HG02759 (cell line): ENCODE measurements around the gene PTEN.
"Not testable (repeated sequence)": the region's sequence is repeated elsewhere in the genome, so short reads cannot be mapped to it uniquely, and the experiment has no call there.

Experiments used
- ATAC-seq: cut with Tn5 transposase; IDR thresholded peaks from one replicate; pipeline ENCODE4 v1.9.1; 2021; ENCODE audit warnings: mild to moderate bottlenecking, moderate library complexity; ENCODE audit not compliant: unreplicated experiment

PTEN gene

DNA sequence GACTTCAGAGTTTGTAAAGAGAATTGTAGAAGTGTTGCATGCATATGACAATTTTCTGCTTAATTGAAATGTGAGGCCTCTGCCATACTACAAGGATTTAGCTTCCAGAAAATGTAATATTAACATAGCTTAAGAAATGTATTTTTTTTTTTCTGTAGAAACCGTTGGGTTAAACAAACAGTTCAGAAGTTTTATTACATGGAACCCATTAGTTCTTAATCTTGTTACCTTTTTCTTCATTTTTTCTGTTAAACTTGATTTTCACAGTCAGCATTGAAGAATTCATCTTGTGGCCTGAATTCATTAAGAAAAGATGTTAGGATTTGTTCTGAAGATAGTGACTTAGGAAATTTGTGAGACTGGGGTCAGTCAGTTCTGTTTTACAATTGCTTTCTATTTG, 4.9 kb downstream of the PTEN start:
- ATAC-seq: no peak

DNA sequence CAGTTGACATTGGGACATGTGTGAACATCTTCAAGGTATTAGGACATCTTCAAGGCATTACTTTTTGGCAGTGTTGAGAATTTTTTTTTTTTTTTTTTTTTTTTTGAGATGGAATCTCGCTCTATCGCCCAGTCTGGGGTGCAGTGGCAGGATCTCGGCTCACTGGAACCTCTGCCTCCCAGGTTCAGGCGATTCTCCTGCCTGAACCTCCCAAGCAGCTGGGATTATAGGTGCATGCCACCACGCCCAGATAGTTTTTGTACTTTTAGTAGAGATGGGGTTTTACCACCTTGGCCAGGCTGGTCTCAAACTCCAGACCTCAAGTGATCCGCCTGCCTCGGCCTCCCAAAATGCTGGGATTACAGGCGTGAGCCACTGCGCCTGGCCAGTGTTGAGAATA, 5.7 kb downstream of the PTEN start:
- ATAC-seq: not testable (repeated sequence)

DNA sequence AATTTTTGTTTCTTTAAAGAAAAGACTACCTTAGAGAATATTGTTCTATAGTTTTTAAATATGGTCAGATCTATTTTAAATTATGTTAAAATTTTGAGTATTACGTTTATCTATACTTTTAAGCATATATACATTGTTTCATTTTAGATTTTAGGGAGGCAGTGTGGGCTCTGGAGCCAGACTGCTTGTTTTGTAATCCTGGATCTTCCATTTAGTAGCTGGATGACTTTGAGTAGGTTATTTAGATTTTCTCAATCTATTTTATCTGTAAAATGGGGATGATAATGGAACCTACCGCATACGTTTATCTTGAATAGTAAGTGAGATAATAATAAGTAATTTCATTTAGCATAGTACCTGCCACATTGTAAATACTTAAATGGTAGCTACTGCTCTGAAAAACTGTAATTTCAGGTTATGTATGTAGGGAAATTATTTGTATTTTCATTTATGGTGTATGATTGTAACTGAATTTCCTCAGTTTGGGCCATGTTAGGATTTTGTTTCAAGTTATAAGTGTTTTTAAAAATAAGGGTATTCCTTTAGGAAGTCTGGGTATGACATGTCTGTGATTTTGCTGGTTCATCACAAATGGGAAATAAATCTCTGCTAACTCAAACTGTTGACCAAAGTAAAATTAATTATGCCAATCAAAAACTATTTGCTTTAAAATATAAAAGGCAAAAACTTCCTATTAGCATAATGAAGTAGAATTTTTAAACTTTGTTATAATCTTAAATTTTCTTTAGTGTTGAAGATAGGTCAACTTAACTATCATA, 6.5 kb downstream of the PTEN start:
- ATAC-seq: no peak

DNA sequence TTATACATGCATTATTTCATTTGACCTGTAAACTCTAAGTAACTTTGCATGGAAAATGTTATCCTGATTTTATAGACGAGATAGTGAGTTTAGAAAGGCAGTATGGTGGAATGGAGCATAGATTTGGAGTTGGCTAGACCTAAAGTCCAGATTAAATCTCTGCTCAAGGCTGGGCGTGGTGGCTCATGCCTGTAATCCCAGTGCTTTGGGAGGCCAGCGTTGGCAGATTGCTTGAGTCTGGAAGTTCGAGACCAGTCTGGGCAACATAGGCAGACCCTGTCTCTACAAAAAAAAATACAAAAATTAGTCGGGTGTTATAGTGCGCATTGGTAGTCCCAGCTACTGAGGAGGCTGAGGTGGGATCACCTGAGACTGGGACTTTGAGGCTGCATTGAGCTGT, 9.4 kb downstream of the PTEN start:
- no peak for ATAC-seq

DNA sequence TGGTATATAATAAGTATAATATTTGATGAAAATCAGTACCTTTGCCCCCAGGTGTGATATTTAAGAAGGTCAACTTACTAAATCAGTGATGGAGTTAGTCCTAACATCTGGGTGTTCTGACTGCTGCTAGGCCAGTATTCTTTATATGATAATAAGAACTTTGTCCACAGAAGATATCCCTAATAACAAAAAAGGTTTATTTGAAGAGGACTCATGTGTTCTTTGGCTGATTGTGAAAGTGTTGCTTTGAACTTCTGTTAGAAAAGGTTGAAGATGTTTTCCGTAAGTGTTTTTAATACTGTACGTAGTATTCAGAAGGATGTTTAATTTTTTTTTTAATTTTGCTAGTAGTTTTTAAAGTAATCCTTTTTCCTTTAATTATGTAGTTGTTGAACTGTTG, 10.2 kb downstream of the PTEN start:
- ATAC-seq: no peak

DNA sequence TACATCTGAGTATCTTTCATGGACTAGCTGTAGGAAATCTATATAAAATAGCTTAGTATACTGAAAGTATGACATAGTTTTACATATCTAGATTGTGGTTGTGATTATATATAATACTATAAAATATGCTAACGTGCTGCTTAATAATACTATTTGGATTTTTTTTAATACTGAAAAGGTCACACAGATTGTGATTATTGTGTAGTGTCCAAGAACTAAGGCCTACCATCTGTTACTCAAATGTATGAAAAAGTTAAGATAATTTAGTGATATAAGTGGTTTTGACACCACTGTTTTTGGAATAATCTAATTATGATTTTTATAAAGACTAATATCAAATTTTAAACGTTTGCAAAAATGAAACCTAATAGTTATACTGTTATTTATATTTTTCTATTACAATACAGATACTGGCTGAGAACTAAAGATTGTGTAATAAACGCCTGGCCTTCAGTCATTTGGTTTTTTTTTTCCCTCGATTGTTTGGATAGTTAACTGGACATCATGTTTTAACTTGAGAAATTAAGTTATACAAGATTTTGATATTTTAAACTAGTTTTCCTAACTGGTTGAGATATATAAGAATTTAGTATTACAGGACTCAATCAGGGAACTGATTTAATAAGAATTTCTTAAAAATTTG, 12.6 kb downstream of the PTEN start:
- no peak for ATAC-seq

DNA sequence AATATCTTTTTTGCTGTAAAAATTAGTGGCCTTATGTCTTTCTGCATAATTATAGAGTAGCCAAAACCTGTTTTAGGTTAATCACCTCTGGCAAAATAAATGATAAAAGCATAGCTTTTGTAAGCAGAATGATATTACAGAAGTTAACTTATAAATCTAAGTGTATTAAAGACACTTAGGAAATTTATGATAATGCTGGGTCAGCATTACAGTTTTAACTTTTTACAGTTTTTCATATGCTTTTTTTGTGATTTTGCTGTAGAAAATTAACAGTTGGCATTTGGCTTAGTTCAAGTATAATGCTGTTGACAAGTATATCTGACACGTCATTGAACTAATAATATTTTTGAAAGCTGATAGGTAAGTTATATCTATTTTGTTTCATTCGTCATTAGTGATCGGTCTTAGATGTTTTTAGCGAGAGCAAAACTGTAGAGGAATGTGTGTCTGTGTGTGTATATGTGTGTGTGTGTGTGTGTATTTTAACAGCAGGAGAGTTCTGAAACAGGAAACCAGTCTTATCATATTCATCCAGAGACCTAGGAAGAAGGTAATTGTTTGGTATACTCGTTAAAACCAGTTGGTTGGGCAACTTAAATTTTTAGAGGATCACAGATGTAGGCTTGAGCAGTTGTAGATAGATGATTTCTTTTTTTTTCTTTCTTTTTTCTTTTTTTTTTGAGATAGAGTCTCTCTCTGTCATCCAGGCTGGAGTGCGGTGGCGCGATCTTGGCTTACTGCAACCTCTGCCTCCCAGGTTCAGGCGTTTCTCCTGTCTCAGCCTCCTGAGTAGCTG, 15.4 kb downstream of the PTEN start:
- ATAC-seq: no peak

DNA sequence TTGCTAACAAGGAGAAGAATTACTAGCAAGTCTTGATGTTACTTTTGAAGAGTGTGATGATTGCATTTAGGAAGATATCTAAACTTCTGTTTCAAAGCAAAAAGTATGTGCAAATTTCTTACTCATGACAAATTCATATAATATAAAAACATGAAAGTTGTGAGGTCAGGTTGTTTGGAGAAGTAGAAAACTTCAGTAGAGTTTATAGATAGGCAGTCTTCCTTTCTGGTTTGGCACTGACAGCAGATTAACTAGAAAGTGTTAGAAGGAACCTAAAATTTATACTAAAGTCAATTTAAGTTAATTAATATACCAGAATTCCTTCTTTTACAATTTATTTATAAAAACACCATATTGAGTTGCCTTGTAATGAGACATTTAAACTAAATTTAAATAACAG, 16.9 kb downstream of the PTEN start:
- ATAC-seq: no peak

DNA sequence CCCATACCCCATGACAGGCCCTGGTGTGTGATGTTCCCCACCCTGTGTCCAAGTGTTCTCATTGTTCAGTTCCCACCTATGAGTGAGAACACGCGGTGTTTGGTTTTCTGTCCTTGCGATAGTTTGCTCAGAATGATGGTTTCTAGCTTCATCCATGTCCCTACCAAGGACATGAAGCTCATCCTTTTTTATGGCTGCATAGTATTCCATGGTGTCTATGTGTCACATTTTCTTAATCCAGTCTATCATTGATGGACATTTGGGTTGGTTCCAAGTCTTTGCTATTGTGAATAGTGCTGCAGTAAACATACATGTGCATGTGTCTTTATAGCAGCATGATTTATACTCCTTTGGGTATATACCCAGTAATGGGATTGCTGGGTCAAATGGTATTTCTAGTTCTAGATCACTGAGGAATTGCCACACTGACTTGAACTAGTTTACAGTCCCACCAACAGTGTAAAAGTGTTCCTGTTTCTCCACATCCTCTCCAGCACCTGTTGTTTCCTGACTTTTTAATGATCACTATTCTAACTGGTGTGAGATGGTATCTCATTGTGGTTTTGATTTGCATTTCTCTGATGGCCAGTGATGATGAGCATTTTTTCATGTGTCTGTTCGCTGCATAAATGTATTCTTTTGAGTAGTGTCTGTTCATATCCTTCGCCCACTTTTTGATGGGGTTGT, 18.1 kb downstream of the PTEN start:
- not testable (repeated sequence) for ATAC-seq

DNA sequence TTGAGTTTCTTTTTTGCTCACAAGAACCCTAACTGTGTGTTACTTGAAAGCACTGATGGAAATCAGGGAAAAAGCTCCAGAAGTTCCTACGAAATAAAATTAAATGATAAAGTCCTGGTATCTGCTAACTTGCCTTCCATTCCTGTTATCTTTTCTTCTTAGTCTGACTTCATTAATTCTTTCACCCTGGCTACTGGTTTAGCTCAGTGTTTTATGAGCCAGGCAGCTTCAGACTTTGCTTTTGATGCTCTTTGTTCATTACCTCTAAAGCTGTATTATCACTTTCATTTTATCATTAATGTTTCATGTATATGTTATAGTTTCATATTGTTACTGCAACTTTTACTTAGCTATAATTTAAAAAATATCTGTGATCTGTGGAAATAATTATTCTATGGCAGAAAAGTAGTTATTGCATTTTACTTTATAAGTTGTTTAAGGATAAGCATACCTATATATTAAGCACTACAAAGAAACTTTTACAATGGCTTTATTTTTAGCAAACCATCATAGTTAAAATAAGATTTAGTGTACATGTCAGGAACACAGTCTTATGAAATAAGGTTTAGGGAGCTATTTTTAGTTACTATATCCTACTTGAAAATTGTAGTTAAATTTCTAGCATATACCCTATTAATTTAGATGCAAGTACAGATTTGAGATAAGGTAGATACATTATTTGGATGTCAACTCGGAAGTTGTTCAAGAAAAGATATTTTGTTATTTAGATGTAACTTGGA, 19.3 kb downstream of the PTEN start:
- ATAC-seq: no peak

DNA sequence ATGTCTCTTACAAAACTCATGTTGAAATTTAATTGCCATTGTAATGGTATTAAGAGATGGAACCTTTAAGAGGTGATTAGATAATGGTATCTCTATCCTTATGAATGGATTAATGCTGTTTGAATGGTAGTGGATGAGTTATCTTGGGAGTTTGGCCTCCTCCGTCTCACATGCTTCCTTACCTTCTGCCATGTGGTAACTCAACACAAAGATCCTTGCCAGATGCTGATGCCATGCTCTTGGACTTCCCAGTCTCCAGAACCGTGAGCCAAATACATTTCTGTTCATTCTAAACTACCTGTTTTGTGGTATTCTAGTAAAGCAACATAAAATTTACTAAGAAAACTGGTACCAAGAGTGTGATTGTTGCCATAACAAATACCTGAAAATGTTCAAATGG, 23.2 kb downstream of the PTEN start:
- no peak for ATAC-seq

DNA sequence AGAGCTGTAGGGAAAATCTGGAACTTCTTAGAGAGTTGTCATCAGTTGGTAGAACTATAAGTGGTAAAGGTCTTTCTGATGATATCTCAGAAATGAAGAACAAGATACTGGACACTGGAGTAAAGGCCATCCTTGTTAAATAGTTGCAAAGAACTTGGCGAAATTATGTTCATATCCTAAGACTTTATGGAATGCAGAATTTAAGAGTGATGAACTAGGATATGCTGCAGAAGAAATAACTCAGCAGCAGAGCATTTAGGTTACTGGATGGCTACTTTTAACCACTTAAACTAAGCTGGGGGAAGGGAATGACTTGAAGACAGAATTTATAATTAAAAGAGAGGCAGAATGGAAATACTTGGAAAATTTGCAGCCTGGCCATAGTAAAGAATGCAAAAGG, 23.7 kb downstream of the PTEN start:
- ATAC-seq: no peak

DNA sequence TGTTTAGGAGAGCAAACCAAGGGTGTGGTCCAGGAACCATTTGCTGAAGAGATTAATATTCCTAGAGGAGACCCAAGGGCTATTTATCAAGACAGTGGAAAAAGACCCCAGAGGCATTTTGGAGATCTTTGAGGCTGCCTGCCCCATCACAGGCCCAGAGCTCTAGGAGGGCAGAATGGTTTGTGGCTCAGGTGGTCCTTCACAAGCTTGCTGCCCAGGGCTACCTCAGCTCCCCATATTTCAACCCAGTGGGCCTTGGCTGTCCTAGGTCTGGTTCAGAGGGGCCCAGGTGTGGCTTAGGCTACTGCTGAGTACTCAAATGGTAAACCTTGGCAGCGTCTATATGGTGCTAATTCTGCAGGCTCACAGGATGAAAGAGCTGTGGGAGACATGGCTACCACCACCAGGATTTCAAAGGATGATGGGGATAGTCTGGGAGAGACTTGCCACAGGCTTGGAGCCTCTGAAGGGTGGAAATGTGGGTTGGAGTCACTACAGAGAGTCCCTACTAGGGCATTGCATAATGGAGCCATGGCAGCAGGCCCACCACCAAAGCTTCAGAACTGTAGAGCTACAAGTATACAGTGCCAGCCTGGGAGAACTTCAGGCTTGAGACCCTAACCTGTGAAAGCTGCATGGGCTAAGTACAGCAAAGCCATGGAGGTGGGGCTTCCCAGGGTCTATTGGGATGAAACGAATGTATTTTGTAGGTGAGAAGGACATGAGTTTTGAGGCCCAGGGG, 24.3 kb downstream of the PTEN start:
- no peak for ATAC-seq

DNA sequence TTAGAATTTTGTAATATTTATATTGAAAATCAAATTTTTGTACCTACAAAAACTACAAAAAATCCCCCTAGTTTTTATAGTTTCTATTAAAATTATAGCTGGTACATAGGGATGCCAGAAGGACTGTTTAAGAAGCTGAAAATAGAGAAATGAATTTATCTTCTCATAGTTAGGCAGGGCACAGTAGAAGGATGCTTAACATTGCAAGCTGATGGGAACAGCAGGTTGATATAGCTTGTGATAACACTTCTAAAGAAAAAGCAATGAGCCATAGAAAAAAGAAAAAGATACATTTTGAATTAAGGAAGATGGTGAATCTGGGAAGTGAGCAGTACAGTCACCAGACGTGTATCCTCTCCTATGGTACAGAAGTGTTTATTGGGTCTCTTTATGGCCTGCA, 32.0 kb downstream of the PTEN start:
- ATAC-seq: no peak

DNA sequence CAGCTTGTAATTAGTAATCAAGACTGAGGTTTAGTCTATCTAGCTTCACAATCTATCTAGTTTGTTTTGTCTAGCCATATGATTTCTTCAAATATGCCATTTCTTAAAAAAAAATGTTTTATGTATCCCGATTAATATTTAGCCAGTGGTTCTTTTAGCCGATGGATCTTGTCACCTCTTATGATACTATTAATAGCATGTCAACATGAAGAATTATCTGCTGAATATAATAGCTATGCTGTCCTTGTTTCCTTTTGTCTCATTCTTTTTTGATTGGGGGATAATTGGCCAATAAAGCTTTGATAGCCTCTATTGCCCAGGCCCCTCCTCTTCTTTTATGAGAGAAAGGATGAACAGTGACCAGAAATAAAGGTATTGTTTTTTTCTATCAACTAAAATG, 32.8 kb downstream of the PTEN start:
- ATAC-seq: no peak

DNA sequence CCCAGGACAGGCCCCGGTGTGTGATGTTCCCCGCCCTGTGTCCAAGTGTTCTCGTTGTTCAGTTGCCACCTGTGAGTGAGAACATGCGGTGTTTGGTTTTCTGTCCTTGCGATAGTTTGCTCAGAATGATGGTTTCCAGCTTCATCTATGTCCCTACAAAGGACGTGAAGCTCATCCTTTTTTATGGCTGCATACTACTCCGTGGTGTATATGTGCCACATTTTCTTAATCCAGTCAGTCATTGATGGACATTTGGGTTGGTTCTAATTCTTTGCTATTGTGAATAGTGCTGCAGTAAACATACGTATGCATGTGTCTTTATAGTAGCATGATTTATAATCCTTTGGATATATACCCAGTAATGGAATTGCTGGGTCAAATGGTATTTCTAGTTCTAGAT, 34.5 kb downstream of the PTEN start:
- ATAC-seq: not testable (repeated sequence)

DNA sequence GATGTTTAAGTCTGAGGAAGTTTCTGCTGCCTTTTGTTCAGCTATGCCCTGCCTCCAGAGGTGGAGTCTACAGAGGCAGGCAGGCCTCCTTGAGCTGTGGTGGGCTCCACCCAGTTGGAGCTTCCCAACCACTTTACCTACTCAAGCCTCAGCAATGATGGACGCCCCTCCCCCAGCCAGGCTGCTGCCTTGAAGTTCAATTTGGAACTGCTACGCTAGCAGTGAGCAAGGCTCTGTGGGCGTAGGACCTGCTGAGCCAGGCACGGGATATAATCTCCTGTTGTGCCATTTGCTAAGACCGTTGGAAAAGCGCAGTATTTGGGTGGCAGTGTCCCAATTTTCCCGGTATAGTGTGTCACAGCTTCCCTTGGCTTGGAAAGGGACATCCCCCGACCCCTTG, 40.0 kb downstream of the PTEN start:
- not testable (repeated sequence) for ATAC-seq

DNA sequence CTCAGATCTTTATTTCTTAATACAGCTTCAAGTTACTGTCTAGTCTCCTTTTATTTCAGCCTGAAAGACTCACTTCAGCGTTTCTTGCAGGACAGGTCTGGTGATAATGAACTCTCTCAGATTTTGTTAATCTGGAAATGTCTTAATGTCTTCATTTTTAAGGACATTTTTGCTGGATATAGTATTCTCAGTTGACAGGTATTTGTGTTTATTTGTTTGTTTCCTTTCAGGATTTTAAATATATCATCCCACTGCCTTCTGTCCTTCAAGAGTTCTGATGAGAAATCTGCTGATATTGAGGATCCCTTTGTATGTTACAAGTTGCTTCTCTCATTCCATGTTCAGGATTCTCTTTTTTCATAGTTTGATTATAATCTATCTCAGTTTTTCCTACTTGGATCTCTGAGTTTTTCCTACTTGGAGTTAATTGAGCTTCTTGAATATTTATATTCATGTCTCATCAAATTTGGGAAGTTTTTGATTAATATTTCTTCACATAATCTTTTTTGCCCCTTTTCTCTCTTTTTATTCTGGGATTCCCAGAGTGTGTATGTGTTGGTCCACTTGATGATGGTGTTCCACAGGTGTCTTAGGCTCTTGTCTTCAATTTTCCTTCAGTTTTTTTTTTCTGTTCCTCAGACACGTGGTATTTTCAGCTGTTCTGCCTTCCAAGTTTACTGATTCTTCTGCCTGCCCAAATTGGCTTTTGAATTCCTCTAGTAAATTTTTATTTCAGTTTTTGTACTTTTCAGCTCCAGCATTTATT, 49.9 kb downstream of the PTEN start:
- ATAC-seq: no peak

DNA sequence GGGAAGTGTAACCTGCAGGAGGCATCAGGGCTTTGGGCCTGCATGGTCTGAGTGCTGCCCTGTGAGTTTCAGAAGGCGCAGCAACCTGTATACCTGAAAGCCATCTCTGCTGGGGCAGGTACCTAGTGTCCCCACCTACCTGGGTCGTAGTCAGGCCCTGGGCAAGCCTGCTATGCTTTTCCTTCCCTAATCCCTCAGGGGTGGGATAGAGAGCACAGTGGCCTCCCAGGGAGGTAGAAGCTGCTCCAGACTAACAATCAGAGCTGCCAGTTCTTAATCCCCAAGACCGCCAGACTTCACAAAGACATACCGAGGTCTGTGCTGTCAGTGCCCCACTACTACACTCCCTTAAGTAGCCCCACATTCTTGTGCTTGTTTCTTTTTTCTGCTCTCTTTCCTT, 52.0 kb downstream of the PTEN start:
- ATAC-seq: no peak
